H1 (cell line): ENCODE data around the gene ZFP91. TPM values are rescaled to one million over a fixed set of nuclear protein-coding genes. Genes with fewer than 3 reads are reported as not detected.
A peak's percentile ranks its signal among the peaks of the same experiment; 100 is the strongest.

Experiments used
- CTCF ChIA-PET: fragments of 300-600 bp; sonication (Branson Sonifier 250); formaldehyde crosslinking; loops from one replicate; lab custom pipeline; 2021; ENCODE audit not compliant: partially characterized antibody; lab: Charles Lee
- POLR2A ChIA-PET: fragments of 300-600 bp; sonication (Branson Sonifier 250); formaldehyde crosslinking; loops from one replicate; lab custom pipeline; 2021; ENCODE audit warnings: inconsistent platforms; ENCODE audit not compliant: partially characterized antibody; lab: Charles Lee
- DNase-seq, 2 experiments: peaks; one replicate each; pipeline versions ENCODE4 v3.0.0 to v3.0.0-alpha.2; 2010 to 2022; ENCODE audit warnings: low spot score in 2 of 2, low read depth in 1 of 2, mixed read lengths in 1 of 2
- FAIRE-seq: peaks from 2 replicates; lab custom pipeline; 2011; peaks lifted over from hg19 to GRCh38; lab: Jason Lieb, UNC
- H2AFZ ChIP-seq: 2 replicates; pipeline ENCODE4 v1.8.1; 2012; ENCODE audit warnings: low read length, inconsistent platforms
- H2AK5ac ChIP-seq: 2 replicates; pipeline ENCODE4 v1.6.1; 2013; ENCODE audit warnings: low read depth, low read length
- H2BK120ac ChIP-seq: replicated peaks from 2 replicates; pipeline ENCODE3; 2013; ENCODE audit warnings: low read depth, low read length, inconsistent platforms
- H2BK12ac ChIP-seq: 2 replicates; pipeline ENCODE4 v1.6.1; 2013; ENCODE audit warnings: low read depth, low read length
- H2BK15ac ChIP-seq: 2 replicates; pipeline ENCODE4 v1.6.1; 2013; ENCODE audit warnings: low read length
- H2BK20ac ChIP-seq: 2 replicates; pipeline ENCODE4 v1.6.1; 2013; ENCODE audit warnings: low read length
- H2BK5ac ChIP-seq: 2 replicates; pipeline ENCODE4 v1.6.1; 2013; ENCODE audit warnings: low read depth, low read length
- H3K14ac ChIP-seq: 2 replicates; pipeline ENCODE4 v1.6.1; 2013; ENCODE audit warnings: inconsistent platforms; ENCODE audit not compliant: insufficient read length
- H3K18ac ChIP-seq: 2 replicates; pipeline ENCODE4 v1.6.1; 2013; ENCODE audit warnings: low read length; ENCODE audit errors: extremely low read depth
- H3K23ac ChIP-seq: 2 replicates; pipeline ENCODE4 v1.6.1; 2013; ENCODE audit warnings: inconsistent platforms; ENCODE audit not compliant: insufficient read length
- H3K23me2 ChIP-seq: 2 replicates; pipeline ENCODE4 v1.6.1; 2013; ENCODE audit warnings: low read depth, low read length
- H3K27ac ChIP-seq: 2 replicates; pipeline ENCODE4 v1.6.1; 2011; ENCODE audit warnings: low read depth, low read length, inconsistent platforms
- H3K27me3 ChIP-seq, 4 experiments: replicated peaks in 1 of 4; 1 replicate in 1 of 4; 2 replicates in 3 of 4; pipeline versions ENCODE4 v1.6.1 to v1.8.1; 2011 to 2013; ENCODE audit warnings: low read length in 3 of 4, mild to moderate bottlenecking in 3 of 4, inconsistent platforms in 2 of 4, mixed read lengths in 2 of 4, moderate library complexity in 1 of 4; ENCODE audit not compliant: control insufficient read depth in 3 of 4, insufficient read depth in 3 of 4; ENCODE audit errors: extremely low read depth in 1 of 4
- H3K36me3 ChIP-seq, 4 experiments: 2 replicates each; pipeline versions ENCODE4 v1.6.1 to v1.8.1; 2011 to 2013; ENCODE audit warnings: mild to moderate bottlenecking in 4 of 4, low read length in 3 of 4, moderate library complexity in 2 of 4, control low read depth in 1 of 4, inconsistent platforms in 1 of 4; ENCODE audit not compliant: insufficient read depth in 4 of 4, control insufficient read depth in 2 of 4
- H3K4ac ChIP-seq: replicated peaks from 2 replicates; pipeline ENCODE3; 2013; ENCODE audit warnings: low read length, low read depth, mixed read lengths, inconsistent platforms; ENCODE audit not compliant: insufficient read length
- H3K4me1 ChIP-seq, 4 experiments: replicated peaks in 1 of 4; 1 replicate in 1 of 4; 2 replicates in 3 of 4; pipeline versions ENCODE4 v1.6.1 to v1.8.1; 2011 to 2013; ENCODE audit warnings: low read length in 3 of 4, inconsistent platforms in 2 of 4, mixed read lengths in 1 of 4; ENCODE audit not compliant: insufficient read depth in 4 of 4, control insufficient read depth in 3 of 4
- H3K4me2 ChIP-seq, 2 experiments: 2 replicates each; pipeline versions ENCODE4 v1.6.1 to v1.8.1; 2011 to 2013; ENCODE audit warnings: low read depth in 2 of 2, low read length in 2 of 2, control low read depth in 1 of 2, inconsistent platforms in 1 of 2, mild to moderate bottlenecking in 1 of 2; ENCODE audit not compliant: insufficient read depth in 1 of 2
- H3K4me3 ChIP-seq, 4 experiments: fragments of 200-600, 300-600 bp in 1 of 4; sonication (generic), shearing (Covaris generic), sonication (Bioruptor Twin) in 1 of 4; 2 replicates each; pipeline versions ENCODE4 v1.5.1 to v1.8.1; 2011 to 2016; ENCODE audit warnings: low read length in 4 of 4, low read depth in 3 of 4, control low read depth in 2 of 4, inconsistent platforms in 2 of 4, mild to moderate bottlenecking in 2 of 4, mixed read lengths in 1 of 4, moderate library complexity in 1 of 4; ENCODE audit not compliant: insufficient read depth in 2 of 4; ENCODE audit errors: extremely low read depth in 1 of 4
- H3K56ac ChIP-seq: replicated peaks from 2 replicates; pipeline ENCODE3; 2013; ENCODE audit warnings: low read depth, mild to moderate bottlenecking, mixed read lengths, low read length, inconsistent platforms; ENCODE audit not compliant: insufficient read length
- H3K79me1 ChIP-seq: 2 replicates; pipeline ENCODE4 v1.6.1; 2013; ENCODE audit warnings: low read depth, low read length, control low read depth
- H3K79me2 ChIP-seq, 2 experiments: 2 replicates each; pipeline versions ENCODE4 v1.6.1 to v1.8.1; 2012 to 2013; ENCODE audit warnings: low read length in 2 of 2, mild to moderate bottlenecking in 2 of 2, inconsistent platforms in 1 of 2; ENCODE audit not compliant: insufficient read depth in 2 of 2, control insufficient read depth in 1 of 2
- H3K9ac ChIP-seq, 4 experiments: replicated peaks in 1 of 4; 1 replicate in 1 of 4; 2 replicates in 3 of 4; pipeline versions ENCODE4 v1.6.1 to v1.8.1; 2011 to 2013; ENCODE audit warnings: low read depth in 3 of 4, low read length in 3 of 4, control low read depth in 2 of 4, mild to moderate bottlenecking in 2 of 4, moderate library complexity in 2 of 4, inconsistent platforms in 1 of 4; ENCODE audit errors: extremely low read depth in 1 of 4
- H3K9me3 ChIP-seq, 2 experiments: 2 replicates each; pipeline versions ENCODE4 v1.6.1 to v1.8.1; 2012 to 2013; ENCODE audit warnings: mild to moderate bottlenecking in 2 of 2, moderate library complexity in 2 of 2, control low read depth in 1 of 2, inconsistent platforms in 1 of 2, low read depth in 1 of 2, low read length in 1 of 2, mixed read lengths in 1 of 2; ENCODE audit not compliant: insufficient read depth in 2 of 2
- H4K20me1 ChIP-seq, 2 experiments: replicated peaks in 1 of 2; 2 replicates each; pipeline versions ENCODE3 to v1.8.1; 2011 to 2013; ENCODE audit warnings: inconsistent platforms in 2 of 2, low read length in 2 of 2, mild to moderate bottlenecking in 1 of 2; ENCODE audit not compliant: insufficient read depth in 2 of 2, control insufficient read depth in 1 of 2
- H4K5ac ChIP-seq: 2 replicates; pipeline ENCODE4 v1.6.1; 2013; ENCODE audit warnings: low read length, low read depth, mixed read lengths, inconsistent platforms; ENCODE audit not compliant: insufficient read length
- H4K8ac ChIP-seq: 2 replicates; pipeline ENCODE4 v1.8.0; 2013; ENCODE audit warnings: mild to moderate bottlenecking, moderate library complexity, low read length, inconsistent platforms; ENCODE audit not compliant: insufficient read depth; ENCODE audit errors: extremely low read depth
- H4K91ac ChIP-seq: replicated peaks from 2 replicates; pipeline ENCODE3; 2013; ENCODE audit warnings: low read length, mixed read lengths, inconsistent platforms; ENCODE audit not compliant: insufficient read length
- MAFK ChIP-seq: IDR thresholded peaks from 2 replicates; pipeline ENCODE4 v1.6.1; 2012; ENCODE audit warnings: low read depth, mild to moderate bottlenecking, improper control_type of control experiment, low read length
- POLR2AphosphoS5 ChIP-seq: IDR thresholded peaks from 2 replicates; pipeline ENCODE4 v1.6.1; 2011; ENCODE audit warnings: low read depth, low read length
- WGBS, 2 experiments: shearing (Covaris generic) in 1 of 2; methylation state at CpG; one replicate each; pipeline versions ENCODE4 v1.1.6 to v1.1.7; 2013 to 2015; ENCODE audit warnings: low lambda C conversion rate in 2 of 2, mixed read lengths in 2 of 2, inconsistent platforms in 1 of 2, low coverage in 1 of 2, missing lambda C conversion rate in 1 of 2; ENCODE audit not compliant: insufficient replicate concordance in 2 of 2, insufficient coverage in 1 of 2, insufficient read length in 1 of 2; ENCODE audit errors: extremely low coverage in 1 of 2, missing lambda C conversion rate in 1 of 2; 5-methylcytosine and 5-hydroxymethylcytosine counted together
- polyA plus RNA-seq, 7 experiments: library from polyadenylated mRNA; depleted of rRNA in 3 of 7; stranded (reverse) in 5 of 7; unstranded in 2 of 7; fragments of >200 nt in 5 of 7; fragments of 200-250 nt in 2 of 7; gene quantifications; 1 replicate in 5 of 7; 2 replicates in 1 of 7; 4 replicates in 1 of 7; pipeline versions ENCODE4 v1.2.1 to v1.2.3, GENCODE V29; 2011 to 2013; ENCODE audit warnings: missing spikeins in 2 of 7, mixed read lengths in 2 of 7
- total RNA-seq: library from RNA; stranded (reverse); fragmentation: NEBNext Ultra II Directional; extraction: Animal tissue kit (Norgen Biotek cat#: 25700); gene quantifications from 2 replicates; pipeline ENCODE4 v1.2.1, GENCODE V29; 2021

ZFP91 gene
- total and polyA plus RNA-seq, 2 of the 8 experiments (the other 6 are each of a cell fraction or from before 2014, with no cell fraction given), result 10.7 to 29.0 TPM

DNA sequence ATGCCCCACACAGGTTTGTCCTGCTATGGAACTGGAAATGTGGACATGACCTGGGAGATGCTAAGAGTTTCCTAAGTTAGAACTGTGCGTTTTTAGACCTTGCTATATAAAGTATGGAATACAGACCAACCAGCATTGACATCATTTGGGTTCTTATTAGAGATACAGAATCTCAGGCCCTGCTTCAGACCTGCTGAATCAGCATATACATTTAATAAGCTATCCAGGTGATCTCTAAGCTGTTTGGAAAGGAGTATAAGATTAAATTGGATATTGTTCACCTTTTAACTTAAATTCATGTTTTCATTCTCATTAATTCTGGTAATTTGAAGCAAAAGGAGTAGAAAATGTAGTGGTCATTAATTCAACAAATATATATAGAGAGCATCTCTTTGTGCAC lies 36.7 kb downstream of the ZFP91 start:
- H2BK12ac ChIP-seq, result no peak overlapping the region
- peaks cover 29 to 95% (median 79%) of the 10 kb centered on the region in 4 experiments for H3K36me3 ChIP-seq

More for the DNA sequence above, 36.7 kb downstream of the ZFP91 start:
- Histone ChIP-seq H3K4me3 (no peak overlapping the region), H2BK5ac (no peak overlapping the region), H2AK5ac (no peak overlapping the region), H2BK120ac (no peak overlapping the region), H3K4me2 (no peak overlapping the region), H3K18ac (no peak overlapping the region), H3K14ac (no peak overlapping the region), H3K79me1 (no peaks in the 10 kb centered on the region), H3K9me3 (no peaks in the 10 kb centered on the region), H2BK15ac (no peak overlapping the region), H2AFZ (no peak overlapping the region), H3K23me2 (no peaks in the 10 kb centered on the region), H4K8ac (no peak overlapping the region), H3K79me2 (no peaks in the 10 kb centered on the region), H3K23ac (no peak overlapping the region), H3K27me3 (no peaks in the 10 kb centered on the region), H3K4ac (no peak overlapping the region), H2BK20ac (no peak overlapping the region), H3K9ac (no peak overlapping the region), H3K56ac (no peak overlapping the region), H4K20me1 (no peaks in the 10 kb centered on the region), H3K27ac (no peak overlapping the region), H3K4me1 (no peaks in the 10 kb centered on the region)
- 92% methylated on average over 1 of the region's 1 CpG; no CpG with 5 or more reads in 1 of the 2 experiments for WGBS, 2 experiments
- POLR2A ChIA-PET, result no interaction called here
- CTCF ChIA-PET, result interaction anchor here (0.7 kb wide), 1 partner anchor 995 kb away, joined by 3 read pairs; no protein-coding TSS in a partner anchor
- no peak for DNase-seq
- FAIRE-seq, result no peak
- TF ChIP-seq MAFK (0 out of 2 replicates have a peak, but pooled peaks have one; percentile 35), POLR2AphosphoS5 (no peak)
- TF ChIP-seq, all 59 proteins: peak for 1
- Histone ChIP-seq H4K5ac (no peak overlapping the region), H4K91ac (no peak overlapping the region)
